PFSK-1 (cell line): ENCODE results near the gene GP1BA.

ENCODE experiments used
- FOXP2 ChIP-seq: optimal IDR thresholded peaks from 2 replicates; pipeline ENCODE3; 2011; ENCODE audit warnings: borderline replicate concordance, control low read depth, inconsistent platforms; ENCODE audit not compliant: insufficient read depth; ENCODE audit errors: extremely low read length, extremely low read depth
- POLR2AphosphoS5 ChIP-seq: IDR thresholded peaks from 2 replicates; pipeline ENCODE4 v1.6.1; 2012; ENCODE audit warnings: low read depth, mild to moderate bottlenecking, control low read depth, low read length, moderate library complexity
- REST ChIP-seq, 2 experiments: IDR thresholded peaks; 2 replicates each; pipeline versions ENCODE4 v1.6.1 to v1.8.0; 2011 to 2012; ENCODE audit warnings: low read depth in 2 of 2, low read length in 2 of 2, control low read depth in 1 of 2, inconsistent platforms in 1 of 2, mild to moderate bottlenecking in 1 of 2, moderate library complexity in 1 of 2; ENCODE audit not compliant: insufficient read depth in 1 of 2
- SIN3A ChIP-seq: IDR thresholded peaks from 2 replicates; pipeline ENCODE4 v1.6.1; 2012; ENCODE audit warnings: mild to moderate bottlenecking, low read length, moderate library complexity, borderline replicate concordance; ENCODE audit not compliant: insufficient read depth
- TAF1 ChIP-seq: IDR thresholded peaks from 2 replicates; pipeline ENCODE4 v1.6.1; 2012; ENCODE audit warnings: low read length, control low read depth, borderline replicate concordance; ENCODE audit not compliant: insufficient read depth

GP1BA gene

GRCh38 chr17:4942760-4943508 lies 10.9 kb downstream of the GP1BA start:
- TF ChIP-seq TAF1 (no peak), REST (IDR thresholded peaks at IDR 0.05; ENCODE audit: insufficient read depth in 1 of 2, low read depth in 2 of 2, low read length in 2 of 2) (no peak), FOXP2 (no peak), POLR2AphosphoS5 (no peak; the same call in 1 of the 2 replicates), SIN3A (no peak)

- no peak for TF ChIP-seq FOXP2
- TF ChIP-seq POLR2AphosphoS5, result peak; percentile 61
These were observed 12.1 kb downstream of the GP1BA start for GRCh38 chr17:4944163-4944553.

- TF ChIP-seq REST (IDR thresholded peaks at IDR 0.05; ENCODE audit: insufficient read depth in 1 of 2, low read depth in 2 of 2, low read length in 2 of 2) (no peak), POLR2AphosphoS5 (peak; percentile 31), FOXP2 (no peak)
These were observed 12.6 kb downstream of the GP1BA start for GRCh38 chr17:4944554-4945175.

- no peak for TF ChIP-seq REST (IDR thresholded peaks at IDR 0.05; ENCODE audit: insufficient read depth in 1 of 2, low read depth in 2 of 2, low read length in 2 of 2)
- peak; percentile 49; the same call in 1 of the 2 replicates for TF ChIP-seq TAF1
- peak; percentile 61; the same call in 1 of the 2 replicates for TF ChIP-seq SIN3A
These were observed 13.3 kb downstream of the GP1BA start for GRCh38 chr17:4945176-4945943.

GRCh38 chr17:4945944-4946280 lies 13.8 kb downstream of the GP1BA start:
- TF ChIP-seq TAF1 (no peak), SIN3A (no peak), POLR2AphosphoS5 (no peak), REST (IDR thresholded peaks at IDR 0.05; ENCODE audit: insufficient read depth in 1 of 2, low read depth in 2 of 2, low read length in 2 of 2) (no peak; a peak in 1 of 4 replicates), FOXP2 (no peak)
